Occipital lobe (tissue), 2 donors: ENCODE data around the gene ANAPC5. TPM values are rescaled to one million over a fixed set of nuclear protein-coding genes. Genes with fewer than 3 reads are reported as not detected.

ENCODE experiments used
- DNase-seq: peaks from one replicate; lab custom pipeline; 2025; lab: John Stamatoyannopoulos, UW
- total RNA-seq: library from RNA; depleted of rRNA; stranded (reverse); fragments of >200 nt; gene quantifications from one replicate; pipeline ENCODE4 v1.2.3, GENCODE V29; 2014

Gene ANAPC5
- total RNA-seq, 1 donor from 2014 or later, result 169 TPM

DNA sequence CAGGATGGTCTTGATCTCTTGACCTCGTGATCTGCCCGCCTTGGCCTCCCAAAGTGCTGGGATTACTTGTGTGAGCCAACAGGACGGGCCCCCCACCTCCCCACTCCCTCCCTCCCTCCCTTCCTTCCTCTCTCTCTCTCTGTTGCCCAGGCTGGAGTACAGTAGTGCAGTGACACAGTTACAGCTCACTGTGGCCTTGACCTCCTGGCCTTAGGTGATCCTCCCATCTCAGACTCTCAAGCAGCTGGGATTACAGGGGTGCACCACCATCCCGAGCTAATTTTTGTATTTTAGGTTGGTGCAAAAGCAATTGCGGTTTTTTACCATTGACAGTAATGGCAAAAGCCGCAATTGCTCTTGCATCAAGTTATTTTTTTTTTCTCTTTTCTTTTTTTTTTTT, 19.2 kb upstream of the ANAPC5 start:
- DNase-seq, result no peak

DNA sequence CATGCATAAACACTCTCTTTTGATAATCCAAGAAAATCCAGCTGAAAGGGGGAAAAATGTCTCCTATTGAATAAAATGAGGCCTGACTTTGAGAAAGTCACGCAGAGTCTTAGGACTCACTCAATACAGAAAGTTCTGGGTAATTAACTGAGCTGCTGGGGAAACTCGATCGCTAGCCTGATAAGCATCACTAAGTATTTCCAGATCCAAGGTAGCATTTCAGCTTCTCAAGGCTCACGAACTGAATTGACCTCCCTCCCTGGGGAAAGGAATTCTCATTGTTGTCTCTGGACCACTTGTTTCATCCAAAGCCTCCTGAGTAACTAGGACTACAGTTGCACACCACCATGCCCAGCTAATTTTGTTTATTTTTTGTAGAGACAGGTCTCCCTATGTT, 13.8 kb upstream of the ANAPC5 start:
- DNase-seq, result no peak

DNA sequence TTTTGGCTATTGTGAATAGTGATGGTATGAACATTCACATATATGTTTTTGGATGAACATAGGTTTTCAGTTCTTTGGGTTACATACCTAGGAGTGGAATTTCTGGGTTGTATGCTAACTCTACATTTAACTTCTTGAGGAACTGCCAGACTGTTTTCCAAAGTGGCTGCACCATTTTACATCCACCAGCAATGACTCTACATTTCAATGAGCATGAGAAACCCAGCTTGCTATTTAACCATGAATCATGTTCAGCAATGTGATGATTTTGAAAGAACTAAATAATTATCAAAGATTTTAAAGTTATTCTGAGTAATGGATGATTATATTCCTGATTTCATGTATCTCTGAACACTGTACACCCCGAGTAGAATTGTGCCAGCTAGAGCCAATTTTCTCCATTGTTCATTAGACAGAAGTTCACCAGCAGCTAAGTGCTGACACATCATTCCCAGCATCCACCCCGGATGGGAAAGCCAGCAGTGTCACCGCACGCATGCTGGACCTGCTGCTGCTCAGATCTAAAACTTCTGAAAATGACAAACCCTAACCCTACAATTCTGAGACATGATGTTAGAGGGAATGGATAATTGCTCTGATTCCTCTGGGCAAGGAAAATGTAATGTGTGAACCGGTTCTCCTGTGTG, 13.3 kb upstream of the ANAPC5 start:
- no peak for DNase-seq

DNA sequence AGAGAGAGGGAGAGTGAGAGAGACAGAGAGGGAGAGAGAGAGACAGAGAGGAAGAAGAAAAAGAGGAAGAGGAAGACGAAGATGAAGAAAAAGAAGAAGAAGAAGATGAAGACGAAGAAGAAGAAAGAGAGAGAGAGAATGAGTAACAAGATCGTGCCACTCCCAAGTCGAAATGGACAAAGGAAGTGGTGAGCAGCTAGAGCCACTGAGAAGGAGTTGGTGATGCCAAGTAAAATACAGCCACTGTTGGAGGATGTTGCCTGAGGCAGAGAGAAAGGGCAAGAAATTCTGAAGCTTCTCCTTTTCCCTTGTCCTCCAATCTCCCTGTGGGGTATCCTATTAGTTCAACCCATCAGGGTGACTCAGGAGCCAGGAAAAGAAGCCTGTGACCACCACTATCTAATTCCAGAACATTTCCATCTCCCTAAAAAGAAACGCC, 12.5 kb upstream of the ANAPC5 start:
- no peak for DNase-seq

DNA sequence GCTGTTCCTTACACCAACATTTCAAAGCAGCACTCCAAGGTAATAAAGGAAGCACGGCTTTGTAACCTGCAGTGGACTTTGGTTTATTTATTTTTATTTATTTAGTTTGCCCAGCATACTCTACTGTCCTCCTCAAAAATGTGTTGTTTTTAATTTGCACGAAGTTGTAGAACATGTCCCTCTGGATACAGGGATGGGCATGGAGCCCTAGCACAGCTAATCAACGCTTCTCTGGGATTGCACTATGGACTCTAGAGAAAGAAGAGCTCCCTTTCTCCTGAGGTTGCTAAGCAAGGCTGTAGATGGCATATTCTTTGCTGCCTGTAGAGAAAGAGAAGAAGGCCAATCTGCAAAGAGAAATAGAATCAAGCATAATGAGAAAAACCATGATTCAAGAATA, 5.9 kb upstream of the ANAPC5 start:
- DNase-seq, result no peak

DNA sequence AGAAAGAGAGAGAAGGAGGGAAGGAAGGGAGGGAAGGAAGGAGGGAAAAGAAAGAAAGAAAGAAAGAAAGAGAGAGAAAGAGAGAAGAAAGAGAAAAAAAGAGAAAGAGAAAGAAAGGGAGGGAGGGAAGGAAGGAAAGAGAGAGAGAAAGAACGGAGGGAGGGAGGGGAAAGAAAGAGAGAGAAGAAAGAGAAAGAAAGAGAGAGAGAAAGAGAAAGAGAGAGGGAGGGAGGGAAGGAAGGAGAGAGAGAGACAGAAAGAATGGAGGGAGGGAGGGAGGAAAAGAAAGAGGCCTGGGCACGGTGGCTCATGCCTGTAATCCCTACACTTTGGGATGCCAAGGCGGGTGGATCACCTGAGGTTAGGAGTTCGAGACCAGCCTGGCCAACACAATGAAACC, 5.1 kb upstream of the ANAPC5 start:
- DNase-seq, result no peak

DNA sequence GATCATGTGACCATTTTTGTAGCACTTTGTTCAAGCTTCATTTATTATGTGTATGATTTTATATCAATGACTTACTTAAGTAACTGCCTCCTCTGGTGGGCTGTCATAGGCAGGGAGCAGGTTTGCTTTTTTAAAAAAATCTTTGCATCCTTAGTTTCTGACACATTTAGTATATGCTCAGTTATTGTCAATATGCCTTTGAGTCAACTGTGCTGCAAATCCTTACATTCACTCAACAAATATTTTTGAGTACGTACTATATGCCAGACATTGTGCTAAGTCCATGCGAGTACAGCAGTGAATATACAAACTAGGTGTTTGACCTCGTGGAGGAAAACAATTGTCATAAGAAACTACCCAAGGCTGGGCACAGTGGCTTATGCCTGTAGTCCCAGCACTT, 4.4 kb upstream of the ANAPC5 start:
- DNase-seq, result no peak

DNA sequence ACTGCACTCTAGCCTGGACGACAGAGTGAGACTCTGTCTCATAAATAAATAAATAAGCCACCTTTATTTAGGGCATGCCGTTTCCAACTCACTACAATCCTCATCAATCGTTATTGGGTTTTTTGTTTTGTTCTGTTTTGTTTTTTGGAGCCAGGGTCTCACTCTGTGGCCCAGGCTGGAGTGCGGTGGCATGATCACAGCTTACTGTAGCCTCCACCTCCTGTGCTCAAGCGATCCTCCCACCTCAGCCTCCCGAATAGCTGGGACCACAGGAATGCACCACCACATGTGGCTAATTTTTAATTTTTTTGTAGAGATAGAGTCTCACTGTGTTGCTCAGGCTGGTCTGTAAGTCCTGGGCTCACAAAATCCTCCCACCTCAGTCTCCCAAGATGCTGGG, 3.6 kb upstream of the ANAPC5 start:
- DNase-seq, result no peak

DNA sequence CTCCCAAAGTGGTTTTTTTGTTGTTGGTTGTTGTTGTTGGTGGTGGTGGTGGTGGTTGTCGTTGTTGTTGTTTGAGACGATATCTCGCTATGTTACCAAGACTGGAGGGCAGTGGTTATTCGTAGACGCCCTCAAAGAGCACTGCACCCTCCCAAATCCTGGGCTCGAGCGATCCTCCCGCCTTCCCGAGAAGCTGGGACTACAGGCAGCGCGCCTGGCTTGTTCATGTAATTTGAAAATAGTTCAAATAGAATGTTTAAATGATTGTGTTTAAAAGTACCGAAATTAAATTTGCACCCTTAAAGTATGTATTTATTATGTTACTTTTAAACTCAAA, 439 bp upstream of the ANAPC5 start:
- DNase-seq, result no peak

DNA sequence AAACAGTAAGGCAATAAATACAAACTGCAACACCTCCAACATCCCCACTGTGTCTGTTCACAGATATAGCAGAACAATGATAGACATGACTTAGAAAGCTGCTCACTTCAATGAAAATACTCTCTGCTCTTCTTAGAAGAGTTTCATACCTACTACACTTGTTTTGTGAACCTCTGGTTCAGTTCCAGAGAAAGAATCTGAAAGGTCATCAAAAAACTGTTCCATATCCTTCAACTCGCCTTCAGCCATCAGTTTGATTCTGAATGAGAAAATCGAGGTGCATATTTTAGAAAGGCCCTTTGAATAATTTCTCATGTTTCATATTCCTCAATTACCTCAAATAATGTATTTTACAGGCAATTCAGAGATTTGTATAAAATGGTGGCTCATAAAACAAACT, 5.5 kb downstream of the ANAPC5 start:
- DNase-seq, result no peak

DNA sequence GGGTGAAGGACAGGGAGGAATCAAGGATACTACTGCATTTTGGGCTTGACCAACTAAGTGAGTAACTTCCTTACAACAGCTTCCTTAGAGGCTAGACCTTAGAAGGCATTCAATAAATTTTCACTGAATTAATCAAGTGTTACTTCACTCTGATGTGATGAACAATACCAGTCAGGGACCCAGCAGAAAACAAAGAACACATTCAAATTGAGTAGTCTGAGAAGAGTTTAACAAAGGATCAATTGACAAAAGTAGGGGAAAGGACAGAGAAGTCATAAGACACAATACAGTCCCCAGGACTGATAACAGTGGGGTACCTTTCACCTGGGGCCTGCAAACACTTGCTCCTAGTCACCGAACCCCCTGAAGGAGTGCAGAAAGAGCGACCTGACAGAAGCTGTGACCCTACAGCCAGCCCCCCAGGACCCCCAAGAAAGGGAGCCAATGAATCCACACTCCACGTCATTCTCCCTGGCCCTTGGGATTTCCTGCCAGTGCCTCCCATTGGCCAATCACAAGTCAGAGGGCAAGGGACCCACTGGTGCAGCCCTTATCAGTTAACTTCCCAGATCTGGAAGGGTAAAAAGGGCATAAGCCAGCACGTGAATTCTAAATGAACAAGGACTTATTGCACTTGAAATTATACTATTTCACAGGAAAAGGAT, 6.9 kb downstream of the ANAPC5 start:
- no peak for DNase-seq

DNA sequence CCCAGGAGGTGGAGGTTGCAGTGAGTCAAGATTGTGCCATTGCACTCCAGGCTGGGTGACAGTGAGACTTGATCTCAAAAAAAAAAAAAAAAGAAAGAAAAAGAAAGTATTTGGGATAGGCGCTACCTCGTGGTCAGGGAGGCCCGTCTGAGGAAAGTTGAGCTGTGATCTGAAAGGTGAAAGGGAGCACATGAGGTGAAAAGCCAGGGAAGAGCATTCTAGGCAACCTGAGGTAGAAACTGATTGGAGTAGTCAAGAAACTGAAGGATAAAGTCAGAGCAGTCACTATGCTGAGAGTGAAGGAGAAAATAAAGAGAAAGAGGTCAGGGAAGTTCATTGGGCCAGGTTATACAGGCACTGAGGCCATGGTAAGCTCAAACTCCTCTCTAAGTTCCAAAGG, 7.7 kb downstream of the ANAPC5 start:
- no peak for DNase-seq

DNA sequence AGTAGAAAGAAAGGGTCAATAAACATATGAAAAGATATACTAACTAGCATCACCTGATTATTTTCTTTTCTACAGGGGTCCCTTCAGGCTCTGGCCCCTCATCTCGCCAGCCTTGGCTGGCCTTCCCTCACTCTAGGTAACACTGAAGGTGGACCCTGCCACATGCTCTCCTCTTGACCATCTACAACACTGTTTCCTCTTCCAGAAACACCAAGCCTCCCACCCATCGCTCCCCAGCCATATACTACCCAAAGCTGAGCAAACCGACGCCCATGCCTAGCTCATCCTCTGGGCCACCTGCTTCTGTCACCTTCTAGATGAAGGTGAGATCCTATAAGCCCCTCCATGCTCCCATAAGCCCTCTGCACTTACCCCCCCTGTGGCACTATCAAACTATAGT, 14.8 kb downstream of the ANAPC5 start:
- DNase-seq, result no peak

DNA sequence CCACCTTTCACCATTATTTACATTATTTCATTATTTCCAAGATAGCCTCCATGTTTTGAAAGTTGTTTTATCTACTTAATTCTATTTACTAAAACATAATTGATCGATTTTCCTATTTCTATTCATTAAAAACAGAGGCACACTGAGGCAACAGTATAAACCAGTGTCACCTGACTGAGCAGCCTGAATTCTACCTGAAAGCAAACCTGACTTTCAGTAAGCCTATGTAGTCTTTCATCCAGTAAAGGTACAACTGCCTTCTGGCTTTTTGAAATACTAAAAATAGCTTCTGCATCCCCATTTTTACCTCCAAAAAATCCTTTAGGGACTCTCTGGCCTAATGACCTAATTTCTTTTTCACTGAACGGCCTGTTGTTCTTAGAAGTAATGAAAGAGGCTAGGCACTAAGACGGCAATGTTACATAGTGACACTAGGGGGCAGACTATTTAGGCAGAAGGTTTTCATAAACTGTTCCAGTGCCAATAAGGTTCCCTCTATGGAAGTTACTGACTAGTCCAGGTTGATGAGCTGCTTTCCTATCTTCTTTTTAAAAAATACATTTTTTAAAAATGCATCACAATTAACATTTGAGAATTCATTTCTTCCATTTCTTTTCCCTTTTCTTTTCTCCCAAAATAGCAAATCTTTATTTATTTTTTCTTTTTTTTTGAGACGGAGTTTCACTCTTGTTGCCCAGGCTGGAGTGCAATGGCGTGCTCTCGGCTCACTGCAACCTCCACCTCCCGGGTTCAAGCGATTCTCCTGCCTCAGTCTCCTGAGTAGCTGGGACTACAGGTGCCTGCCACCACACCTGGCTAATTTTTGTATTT, 17.5 kb downstream of the ANAPC5 start:
- peak; percentile 2 for DNase-seq

DNA sequence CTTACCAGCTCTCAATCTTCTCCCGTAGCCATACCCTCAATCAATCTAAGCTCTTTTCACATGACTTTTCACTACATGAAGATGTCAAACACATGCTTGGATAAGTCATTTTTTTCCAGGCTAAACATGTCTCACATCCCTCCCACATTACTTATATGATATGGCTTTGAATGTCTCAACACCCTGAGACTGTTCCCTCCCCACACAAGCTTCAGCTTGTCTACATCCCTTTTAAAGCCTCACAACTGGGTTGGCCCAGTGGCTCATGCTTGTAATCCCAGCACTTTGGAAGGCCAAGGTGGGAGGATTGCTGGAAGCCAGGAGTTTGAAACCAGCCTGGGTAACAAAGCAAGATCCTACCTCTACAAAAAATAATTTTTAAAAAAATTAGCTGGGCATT, 18.5 kb downstream of the ANAPC5 start:
- DNase-seq, result no peak

DNA sequence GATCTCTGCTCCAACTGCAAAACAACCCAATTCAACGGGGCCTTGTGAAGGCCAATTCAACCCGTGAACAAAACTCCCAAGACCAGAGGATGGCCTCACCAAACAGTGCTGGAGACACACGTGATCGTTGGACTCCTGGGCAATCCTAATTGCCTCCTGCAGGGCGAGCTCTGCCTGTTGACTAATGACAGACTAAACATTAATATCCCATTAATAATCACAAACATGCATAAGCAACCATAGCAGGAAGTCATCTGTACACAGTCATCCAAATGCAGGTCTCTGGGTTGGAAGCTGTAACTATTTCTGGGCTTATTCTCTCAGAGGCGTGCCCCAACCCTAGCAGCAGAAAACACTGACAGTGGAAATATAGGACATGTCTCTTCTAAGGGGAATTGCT, 21.0 kb downstream of the ANAPC5 start:
- no peak for DNase-seq

DNA sequence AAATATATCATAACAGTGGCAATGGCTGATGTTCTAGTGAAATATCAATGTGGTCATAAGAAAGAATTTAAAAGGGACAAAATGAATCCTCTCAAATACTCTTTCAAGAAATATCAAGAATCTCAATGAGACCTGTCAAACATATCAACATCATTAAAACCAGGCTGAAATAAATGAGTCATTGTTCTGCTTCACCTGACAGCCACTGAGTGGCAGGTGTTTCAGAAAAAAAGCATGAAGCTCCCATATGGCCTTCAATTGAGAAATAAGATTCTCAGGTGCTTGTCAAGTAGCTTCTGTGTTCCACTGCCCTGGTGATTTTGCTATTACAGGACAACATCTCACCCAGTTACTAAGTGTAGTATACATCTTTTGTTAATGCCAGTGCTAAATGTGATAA, 21.5 kb downstream of the ANAPC5 start:
- DNase-seq, result no peak

DNA sequence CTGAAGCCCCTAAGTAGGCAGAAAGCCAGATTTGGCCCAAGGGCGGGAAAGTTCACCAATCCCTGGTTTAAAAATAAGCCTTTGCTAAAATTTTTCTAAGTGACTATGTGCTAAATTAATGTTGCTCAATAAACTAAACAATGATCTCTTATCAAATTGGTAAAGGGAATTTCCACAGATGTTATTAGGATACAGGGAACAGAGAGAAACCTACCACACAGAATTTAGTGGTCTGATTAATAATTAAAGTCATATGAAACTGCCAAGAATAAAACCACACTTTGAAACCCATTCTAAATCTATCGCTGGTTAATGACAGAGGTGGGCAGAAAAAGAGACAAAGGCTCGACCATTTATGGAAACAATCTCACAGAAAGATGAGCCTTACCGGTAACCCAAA, 22.0 kb downstream of the ANAPC5 start:
- no peak for DNase-seq

DNA sequence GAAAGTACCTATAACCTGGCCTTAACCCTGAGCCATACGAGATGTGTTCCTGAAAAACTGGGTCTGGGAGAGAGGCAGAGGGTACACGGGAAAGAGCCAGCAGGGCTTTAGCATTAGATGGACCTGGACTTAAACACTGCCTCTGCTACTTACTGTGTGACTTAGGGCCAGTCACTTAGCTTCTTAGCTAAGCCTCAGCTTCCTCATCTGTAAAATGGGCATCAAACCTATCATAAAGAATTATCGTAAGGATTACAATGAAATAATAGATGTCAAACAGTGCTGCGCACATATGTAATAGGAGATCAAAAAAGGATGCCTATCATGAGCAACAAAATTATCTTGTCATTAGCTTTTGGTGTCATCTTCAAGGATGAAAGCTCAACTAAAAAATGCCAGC, 23.6 kb downstream of the ANAPC5 start:
- no peak for DNase-seq

DNA sequence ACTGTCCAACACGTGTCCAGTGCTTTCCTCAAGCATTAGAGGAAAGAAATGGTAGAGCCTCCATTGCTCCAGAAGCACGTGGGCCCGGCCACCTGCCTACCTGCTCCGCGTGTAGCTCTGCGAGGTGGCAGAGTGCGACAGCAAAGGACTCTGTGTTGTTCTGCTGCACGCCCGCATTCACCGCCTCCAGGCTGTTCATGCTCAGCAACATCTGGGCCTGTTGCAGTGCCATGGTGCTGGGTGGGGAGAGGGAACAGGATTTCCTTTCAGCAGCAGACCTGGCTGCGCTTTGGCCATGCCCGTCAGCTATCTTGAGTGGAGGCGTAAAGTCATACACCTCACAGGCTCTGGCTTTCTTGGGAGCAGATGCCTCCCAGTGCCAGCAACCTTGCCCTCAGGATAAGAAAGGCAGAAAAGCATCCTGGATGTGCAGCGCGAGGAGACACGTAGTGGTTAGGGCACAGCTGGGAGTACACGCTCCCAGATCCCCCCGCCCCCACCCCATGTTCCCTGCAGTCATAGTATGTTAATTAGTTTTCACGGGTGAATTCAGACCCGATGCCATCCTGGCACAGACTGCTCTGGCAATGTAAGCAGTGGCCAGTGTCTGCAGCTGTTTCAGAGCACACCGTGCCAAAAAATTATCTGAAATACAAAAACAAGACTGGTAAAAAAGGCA, 25.1 kb downstream of the ANAPC5 start:
- peak; percentile 66 for DNase-seq

DNA sequence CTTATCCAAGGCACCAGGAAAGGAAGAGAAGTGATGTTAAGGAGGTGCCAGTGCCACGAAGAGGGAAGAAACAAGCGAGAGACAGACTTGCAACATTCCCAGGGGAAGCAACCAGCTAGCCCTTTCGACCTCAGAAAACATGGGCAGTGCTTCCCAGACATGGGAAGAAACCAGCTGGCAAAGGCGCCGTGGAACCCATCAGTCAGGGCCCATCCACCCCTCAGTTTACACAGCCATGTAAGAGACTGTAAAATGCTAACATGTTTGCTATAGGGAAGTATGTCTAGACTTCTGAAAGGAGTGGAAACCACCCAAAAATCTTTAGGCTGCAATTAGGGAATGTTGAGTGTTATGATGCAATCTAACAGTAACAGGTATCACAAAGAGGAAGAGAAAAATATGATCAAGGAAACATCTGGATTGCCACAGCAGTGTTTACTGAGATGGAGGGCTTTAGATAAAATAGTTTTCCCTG, 26.3 kb downstream of the ANAPC5 start:
- no peak for DNase-seq

DNA sequence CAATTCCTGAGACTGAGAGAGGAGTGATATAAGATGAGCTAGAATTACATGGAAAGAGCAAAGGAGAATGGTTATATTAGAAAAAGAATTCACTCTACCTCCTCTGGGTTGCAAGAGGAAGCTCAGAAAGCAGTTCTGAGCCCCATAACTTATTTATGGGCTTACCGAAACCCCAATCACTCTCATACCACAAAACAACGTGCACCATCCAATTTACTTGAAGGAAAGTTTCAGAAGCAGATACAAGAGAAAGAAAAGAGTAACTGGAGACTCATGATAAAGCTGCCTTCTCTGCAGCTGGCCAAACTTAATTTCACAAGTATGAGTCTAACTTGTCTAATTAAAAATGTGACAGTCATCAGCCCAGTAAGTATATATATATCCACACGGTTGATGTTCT, 28.3 kb downstream of the ANAPC5 start:
- DNase-seq, result no peak
